A549 (cell line): ENCODE results near the gene YBEY.

Experiments
- CHD4 ChIP-seq: fragments of 200-600 bp; sonication (generic); IDR thresholded peaks from 2 replicates; pipeline ENCODE4 v1.6.1; 2016; ENCODE audit warnings: antibody characterized with exemption, mild to moderate bottlenecking, borderline replicate concordance
- CTCF ChIP-seq: fragments of >200 bp; sonication (Bioruptor Twin); formaldehyde crosslinking; IDR thresholded peaks from 3 replicates; pipeline ENCODE4 v1.5.1; 2016
- EP300 ChIP-seq, 2 experiments: fragments of >200 bp; sonication (Bioruptor Twin); formaldehyde crosslinking; IDR thresholded peaks; 2 replicates in 1 of 2; 3 replicates in 1 of 2; pipeline ENCODE4 v1.6.1; 2016 to 2017
- JUN ChIP-seq, 2 experiments: fragments of >200 bp; sonication (Bioruptor Twin); formaldehyde crosslinking; IDR thresholded peaks; 2 replicates in 1 of 2; 3 replicates in 1 of 2; pipeline ENCODE4 v1.6.1; 2016 to 2017
- KDM1A ChIP-seq: fragments of 200-600 bp; sonication (generic); IDR thresholded peaks from 2 replicates; pipeline ENCODE4 v1.6.1; 2016; ENCODE audit warnings: low read depth, mild to moderate bottlenecking
- POLR2A ChIP-seq: IDR thresholded peaks from 2 replicates; pipeline ENCODE4 v1.6.1; 2012; ENCODE audit warnings: mild to moderate bottlenecking, low read length
- RAD21 ChIP-seq, 2 experiments: fragments of >200 bp in 1 of 2; sonication (Bioruptor Twin) in 1 of 2; formaldehyde crosslinking in 1 of 2; IDR thresholded peaks in 1 of 2; conservative IDR thresholded peaks in 1 of 2; 2 replicates in 1 of 2; 3 replicates in 1 of 2; pipeline ENCODE4 v1.6.1; 2012 to 2018; ENCODE audit warnings: inconsistent platforms in 1 of 2
- RFX5 ChIP-seq: fragments of 450-650 bp; IDR thresholded peaks from 2 replicates; pipeline ENCODE4 v1.7.1; 2014; ENCODE audit warnings: antibody characterized with exemption, mild to moderate bottlenecking, moderate library complexity
- SREBF2 ChIP-seq: fragments of 450-650 bp; IDR thresholded peaks from 2 replicates; pipeline ENCODE4 v1.6.1; 2014; ENCODE audit warnings: mild to moderate bottlenecking, moderate library complexity
- ZFP36 ChIP-seq: fragments of 450-650 bp; IDR thresholded peaks from 2 replicates; pipeline ENCODE4 v1.6.1; 2014; ENCODE audit warnings: borderline replicate concordance; ENCODE audit not compliant: partially characterized antibody
- TF ChIP-seq, protein P1 (sequence below): IDR thresholded peaks from 2 replicates; pipeline ENCODE4 v1.6.1; 2012
- TF ChIP-seq, protein P2 (sequence below): IDR thresholded peaks from 2 replicates; pipeline ENCODE4 v1.6.1; 2012; ENCODE audit warnings: low read depth, borderline replicate concordance
- TF ChIP-seq, protein P3 (sequence below): fragments of 200-600 bp; sonication (generic); IDR thresholded peaks from 2 replicates; pipeline ENCODE4 v1.6.1; 2016; ENCODE audit warnings: antibody characterized with exemption, mild to moderate bottlenecking, moderate library complexity

DNA sequence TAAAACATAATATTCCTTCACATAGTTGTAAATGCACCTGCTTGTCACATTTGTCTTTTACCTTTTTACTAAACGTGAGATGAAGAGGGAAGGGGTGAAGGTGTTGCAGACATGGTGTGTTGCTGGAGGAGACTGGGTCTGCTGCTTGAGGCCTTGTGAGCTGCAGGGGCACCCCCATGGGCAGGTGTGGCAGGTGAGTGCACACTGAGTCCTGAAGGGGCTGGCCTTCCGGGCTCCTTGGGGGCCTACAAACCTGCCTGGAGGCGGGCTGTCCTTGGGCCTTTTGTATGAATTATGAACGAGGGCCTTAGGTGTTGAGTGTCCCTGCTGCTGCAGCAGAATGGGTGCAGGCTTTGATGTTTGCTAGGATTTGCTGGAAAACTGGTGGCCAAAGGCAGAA, 41.6 kb downstream of the YBEY start:
- TF ChIP-seq ZFP36 (no peak), CTCF (no peak), SREBF2 (no peak), EP300 (IDR thresholded peaks at IDR 0.05) (no peak), CHD4 (no peak), KDM1A (no peak), POLR2A (no peak), RAD21 (conservative IDR thresholded peaks at IDR 0.05 in 1 of 2, IDR thresholded peaks at IDR 0.05 in 1 of 2) (no peak), JUN (IDR thresholded peaks at IDR 0.05) (no peak), RFX5 (no peak)
- TF ChIP-seq, protein P1, sequence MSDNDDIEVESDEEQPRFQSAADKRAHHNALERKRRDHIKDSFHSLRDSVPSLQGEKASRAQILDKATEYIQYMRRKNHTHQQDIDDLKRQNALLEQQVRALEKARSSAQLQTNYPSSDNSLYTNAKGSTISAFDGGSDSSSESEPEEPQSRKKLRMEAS, result no peak
- TF ChIP-seq, protein P2, sequence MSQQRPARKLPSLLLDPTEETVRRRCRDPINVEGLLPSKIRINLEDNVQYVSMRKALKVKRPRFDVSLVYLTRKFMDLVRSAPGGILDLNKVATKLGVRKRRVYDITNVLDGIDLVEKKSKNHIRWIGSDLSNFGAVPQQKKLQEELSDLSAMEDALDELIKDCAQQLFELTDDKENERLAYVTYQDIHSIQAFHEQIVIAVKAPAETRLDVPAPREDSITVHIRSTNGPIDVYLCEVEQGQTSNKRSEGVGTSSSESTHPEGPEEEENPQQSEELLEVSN, result no peak
- TF ChIP-seq, protein P3, sequence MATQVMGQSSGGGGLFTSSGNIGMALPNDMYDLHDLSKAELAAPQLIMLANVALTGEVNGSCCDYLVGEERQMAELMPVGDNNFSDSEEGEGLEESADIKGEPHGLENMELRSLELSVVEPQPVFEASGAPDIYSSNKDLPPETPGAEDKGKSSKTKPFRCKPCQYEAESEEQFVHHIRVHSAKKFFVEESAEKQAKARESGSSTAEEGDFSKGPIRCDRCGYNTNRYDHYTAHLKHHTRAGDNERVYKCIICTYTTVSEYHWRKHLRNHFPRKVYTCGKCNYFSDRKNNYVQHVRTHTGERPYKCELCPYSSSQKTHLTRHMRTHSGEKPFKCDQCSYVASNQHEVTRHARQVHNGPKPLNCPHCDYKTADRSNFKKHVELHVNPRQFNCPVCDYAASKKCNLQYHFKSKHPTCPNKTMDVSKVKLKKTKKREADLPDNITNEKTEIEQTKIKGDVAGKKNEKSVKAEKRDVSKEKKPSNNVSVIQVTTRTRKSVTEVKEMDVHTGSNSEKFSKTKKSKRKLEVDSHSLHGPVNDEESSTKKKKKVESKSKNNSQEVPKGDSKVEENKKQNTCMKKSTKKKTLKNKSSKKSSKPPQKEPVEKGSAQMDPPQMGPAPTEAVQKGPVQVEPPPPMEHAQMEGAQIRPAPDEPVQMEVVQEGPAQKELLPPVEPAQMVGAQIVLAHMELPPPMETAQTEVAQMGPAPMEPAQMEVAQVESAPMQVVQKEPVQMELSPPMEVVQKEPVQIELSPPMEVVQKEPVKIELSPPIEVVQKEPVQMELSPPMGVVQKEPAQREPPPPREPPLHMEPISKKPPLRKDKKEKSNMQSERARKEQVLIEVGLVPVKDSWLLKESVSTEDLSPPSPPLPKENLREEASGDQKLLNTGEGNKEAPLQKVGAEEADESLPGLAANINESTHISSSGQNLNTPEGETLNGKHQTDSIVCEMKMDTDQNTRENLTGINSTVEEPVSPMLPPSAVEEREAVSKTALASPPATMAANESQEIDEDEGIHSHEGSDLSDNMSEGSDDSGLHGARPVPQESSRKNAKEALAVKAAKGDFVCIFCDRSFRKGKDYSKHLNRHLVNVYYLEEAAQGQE, result no peak
